ENCODE measurements around the gene AUTS2.

DNA sequence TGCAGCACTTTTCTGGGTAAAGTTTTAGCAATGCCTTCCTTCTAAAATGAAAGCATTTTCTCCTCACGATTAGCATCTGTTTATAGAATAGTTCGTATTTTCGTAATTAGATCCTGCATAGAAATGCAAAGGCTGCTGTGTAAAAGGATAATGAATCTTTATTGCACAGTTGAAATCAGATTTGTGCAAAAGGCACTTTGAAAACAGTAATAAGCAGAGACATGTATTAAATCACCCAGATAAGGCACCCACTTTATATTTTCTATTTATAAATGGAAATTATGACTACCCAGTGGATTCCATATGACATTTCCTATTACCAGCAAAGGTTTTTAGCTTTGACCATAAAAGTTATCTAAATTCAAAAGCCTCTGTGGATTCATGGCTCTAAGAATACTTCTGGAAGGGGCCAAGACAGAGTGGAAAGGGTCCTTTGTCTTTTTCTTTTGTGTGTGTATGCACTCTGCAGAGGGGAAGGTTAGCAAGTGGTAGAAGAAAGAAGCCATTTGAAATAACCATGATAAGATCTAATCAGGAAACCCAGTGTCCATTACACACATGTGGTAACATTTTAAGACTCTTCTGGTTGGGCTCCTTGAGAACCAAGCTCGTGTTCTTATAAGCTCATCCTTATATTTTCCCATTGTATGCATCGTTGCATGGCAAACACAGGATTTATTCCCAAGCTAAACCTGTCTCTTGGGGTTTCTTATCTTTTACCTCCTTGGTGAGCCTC is 612.1 kb downstream of the AUTS2 start:
- TF ChIP-seq POLR2AphosphoS5 (IDR thresholded peaks at IDR 0.05; ENCODE audit: low read depth, low read length) (no peak), POLR2A (IDR thresholded peaks at IDR 0.05; ENCODE audit: low read depth, low read length) (no peak), TAF1 (IDR thresholded peaks at IDR 0.05; ENCODE audit: borderline replicate concordance, low read depth, low read length) (no peak)
